GM10266 (cell line): ENCODE results near the gene EML4.

Source experiments
- DNase-seq: peaks from one replicate; pipeline ENCODE4 v3.0.0; 2012; ENCODE audit errors: extremely low spot score
- CTCF ChIP-seq: IDR thresholded peaks from 2 replicates; pipeline ENCODE4 v1.5.1; 2012; ENCODE audit warnings: mild to moderate bottlenecking, low read depth; ENCODE audit not compliant: control insufficient read depth, insufficient read depth; ENCODE audit errors: missing control alignments

EML4 gene

GRCh38 chr2:42319265-42319664 is 150.1 kb downstream of the EML4 start:
- TF ChIP-seq CTCF: no peak
- no peak for DNase-seq

GRCh38 chr2:42321452-42322064 is 152.4 kb downstream of the EML4 start:
- TF ChIP-seq CTCF: no peak
- no peak for DNase-seq

GRCh38 chr2:42324244-42324643 is 155.1 kb downstream of the EML4 start:
- DNase-seq: no peak
- no peak for TF ChIP-seq CTCF

- DNase-seq: no peak
- no peak for TF ChIP-seq CTCF
Observed at GRCh38 chr2:42324949-42325348, 155.8 kb downstream of the EML4 start.

GRCh38 chr2:42325609-42326008 is 156.5 kb downstream of the EML4 start:
- DNase-seq: no peak
- no peak for TF ChIP-seq CTCF

GRCh38 chr2:42327125-42327524 is 158.0 kb downstream of the EML4 start:
- DNase-seq: no peak
- no peak for TF ChIP-seq CTCF

- DNase-seq: peak; percentile 17
- TF ChIP-seq CTCF: peak; percentile 43
Observed at GRCh38 chr2:42328148-42328833, 159.1 kb downstream of the EML4 start.
